H9 (cell line): ENCODE results near the gene ZNF407. TPM values are rescaled to one million over a fixed set of nuclear protein-coding genes. Genes with fewer than 3 reads are reported as not detected.

Experiments used
- DNase-seq: peaks from one replicate; pipeline ENCODE4 v3.0.0-alpha.2; 2017
- H2AFZ ChIP-seq: one replicate; pipeline ENCODE4 v1.6.1; 2013; ENCODE audit warnings: mild to moderate bottlenecking, low read length, control low read depth, moderate library complexity
- H2AK5ac ChIP-seq: 2 replicates; pipeline ENCODE4 v1.6.1; 2013; ENCODE audit warnings: low read length, control low read depth, mixed read lengths; ENCODE audit not compliant: insufficient read length
- H2BK120ac ChIP-seq: one replicate; pipeline ENCODE4 v1.6.1; 2013; ENCODE audit warnings: low read depth, mild to moderate bottlenecking, low read length, control low read depth, inconsistent platforms; ENCODE audit not compliant: poor library complexity, severe bottlenecking
- H2BK12ac ChIP-seq: 2 replicates; pipeline ENCODE4 v1.6.1; 2013; ENCODE audit warnings: low read length, control low read depth, mixed read lengths, low read depth; ENCODE audit not compliant: insufficient read length
- H2BK15ac ChIP-seq: 2 replicates; pipeline ENCODE4 v1.6.1; 2013; ENCODE audit warnings: low read depth, low read length, control low read depth
- H2BK20ac ChIP-seq: one replicate; pipeline ENCODE4 v1.6.1; 2013; ENCODE audit warnings: low read depth, mild to moderate bottlenecking, low read length, control low read depth, inconsistent platforms; ENCODE audit not compliant: poor library complexity, severe bottlenecking
- H2BK5ac ChIP-seq: 2 replicates; pipeline ENCODE4 v1.6.1; 2013; ENCODE audit warnings: low read length, control low read depth, mixed read lengths; ENCODE audit not compliant: insufficient read length
- H3K14ac ChIP-seq: 2 replicates; pipeline ENCODE4 v1.6.1; 2013; ENCODE audit warnings: low read length, control low read depth; ENCODE audit not compliant: insufficient read depth
- H3K18ac ChIP-seq: 2 replicates; pipeline ENCODE4 v1.6.1; 2013; ENCODE audit warnings: low read depth, mild to moderate bottlenecking, mixed read lengths, low read length, control low read depth; ENCODE audit not compliant: insufficient read length
- H3K23ac ChIP-seq: 2 replicates; pipeline ENCODE4 v1.6.1; 2013; ENCODE audit warnings: low read length, control low read depth, mixed read lengths, low read depth; ENCODE audit not compliant: insufficient read length
- H3K23me2 ChIP-seq: 2 replicates; pipeline ENCODE4 v1.6.1; 2013; ENCODE audit warnings: low read depth, mild to moderate bottlenecking, mixed read lengths, low read length, control low read depth; ENCODE audit not compliant: insufficient read length, poor library complexity, severe bottlenecking
- H3K27ac ChIP-seq: 2 replicates; pipeline ENCODE4 v1.5.1; 2013; ENCODE audit warnings: low read length, control low read depth, mixed read lengths, low read depth; ENCODE audit not compliant: insufficient read length
- H3K27me3 ChIP-seq: 2 replicates; pipeline ENCODE4 v1.6.1; 2013; ENCODE audit warnings: low read length, control low read depth, inconsistent platforms; ENCODE audit not compliant: insufficient read depth
- H3K4ac ChIP-seq: 2 replicates; pipeline ENCODE4 v1.6.1; 2013; ENCODE audit warnings: low read depth, mild to moderate bottlenecking, control low read depth, inconsistent platforms, low read length, moderate library complexity
- H3K4me1 ChIP-seq: 2 replicates; pipeline ENCODE4 v1.6.1; 2013; ENCODE audit warnings: low read length, control low read depth, inconsistent platforms; ENCODE audit not compliant: insufficient read depth
- H3K4me2 ChIP-seq: 2 replicates; pipeline ENCODE4 v1.6.1; 2013; ENCODE audit warnings: low read length, control low read depth, mixed read lengths; ENCODE audit not compliant: insufficient read length, insufficient read depth
- H3K56ac ChIP-seq: 2 replicates; pipeline ENCODE4 v1.6.1; 2013; ENCODE audit warnings: low read depth, mild to moderate bottlenecking, mixed read lengths, low read length, control low read depth; ENCODE audit not compliant: insufficient read length
- H3K79me1 ChIP-seq: 2 replicates; pipeline ENCODE4 v1.6.1; 2013; ENCODE audit warnings: low read depth, mild to moderate bottlenecking, moderate library complexity, low read length, control low read depth, inconsistent platforms; ENCODE audit not compliant: insufficient read depth, poor library complexity, severe bottlenecking
- H3K79me2 ChIP-seq: 2 replicates; pipeline ENCODE4 v1.6.1; 2013; ENCODE audit warnings: low read length, control low read depth, inconsistent platforms; ENCODE audit not compliant: insufficient read depth
- H3K9ac ChIP-seq: 2 replicates; pipeline ENCODE4 v1.6.1; 2013; ENCODE audit warnings: low read length, control low read depth, mixed read lengths; ENCODE audit not compliant: insufficient read length; ENCODE audit errors: extremely low read depth
- H3K9me3 ChIP-seq: one replicate; pipeline ENCODE4 v1.6.1; 2013; ENCODE audit warnings: low read depth, low read length, inconsistent platforms; ENCODE audit not compliant: control insufficient read depth
- H3T11ph ChIP-seq: one replicate; pipeline ENCODE4 v1.6.1; 2013; ENCODE audit warnings: mild to moderate bottlenecking, low read length, control low read depth, inconsistent platforms
- H4K20me1 ChIP-seq: one replicate; pipeline ENCODE4 v1.6.1; 2013; ENCODE audit not compliant: control insufficient read depth, insufficient read length, insufficient read depth
- H4K5ac ChIP-seq: 2 replicates; pipeline ENCODE4 v1.6.1; 2013; ENCODE audit warnings: low read depth, mild to moderate bottlenecking, mixed read lengths, low read length, control low read depth; ENCODE audit not compliant: insufficient read length
- H4K8ac ChIP-seq: replicated peaks from 2 replicates; pipeline ENCODE4 v1.6.1; 2013; ENCODE audit warnings: low read length, control low read depth, mixed read lengths, low read depth; ENCODE audit not compliant: insufficient read length
- H4K91ac ChIP-seq: 2 replicates; pipeline ENCODE4 v1.6.1; 2013; ENCODE audit warnings: low read depth, mild to moderate bottlenecking, moderate library complexity, mixed read lengths, low read length, control low read depth; ENCODE audit not compliant: insufficient read length
- H3K27ac Mint-ChIP-seq, 3 experiments: 2 replicates in 2 of 3; 3 replicates in 1 of 3; pipeline ENCODE4 v1.8.0; 2020 to 2021; ENCODE audit warnings: mixed read lengths in 3 of 3, mild to moderate bottlenecking in 1 of 3, moderate library complexity in 1 of 3
- H3K27me3 Mint-ChIP-seq: 2 replicates; pipeline ENCODE4 v1.8.0; 2021; ENCODE audit warnings: low read depth, mild to moderate bottlenecking, moderate library complexity, mixed read lengths
- H3K36me3 Mint-ChIP-seq, 3 experiments: 2 replicates in 2 of 3; 3 replicates in 1 of 3; pipeline ENCODE4 v1.8.0; 2020 to 2021; ENCODE audit warnings: low read depth in 3 of 3, mixed read lengths in 3 of 3; ENCODE audit not compliant: insufficient read depth in 1 of 3
- H3K4me1 Mint-ChIP-seq, 2 experiments: 2 replicates each; pipeline ENCODE4 v1.8.0; 2020; ENCODE audit warnings: mixed read lengths in 2 of 2
- H3K4me3 Mint-ChIP-seq, 2 experiments: 2 replicates in 1 of 2; 3 replicates in 1 of 2; pipeline ENCODE4 v1.8.0; 2020 to 2021; ENCODE audit warnings: mild to moderate bottlenecking in 2 of 2, mixed read lengths in 2 of 2, moderate library complexity in 1 of 2
- H3K9me3 Mint-ChIP-seq, 2 experiments: 2 replicates in 1 of 2; 3 replicates in 1 of 2; pipeline ENCODE4 v1.8.0; 2020; ENCODE audit warnings: mild to moderate bottlenecking in 2 of 2, mixed read lengths in 2 of 2, moderate library complexity in 1 of 2
- WGBS: extraction: QIAGEN DNeasy Blood & Tissue Kit; methylation state at CpG from one replicate; pipeline ENCODE4 v1.1.7; 2013; ENCODE audit warnings: missing lambda C conversion rate, low lambda C conversion rate, mixed read lengths; ENCODE audit not compliant: insufficient read length; ENCODE audit errors: extremely low coverage; 5-methylcytosine and 5-hydroxymethylcytosine counted together
- total RNA-seq: library from RNA; stranded (reverse); gene quantifications from 2 replicates; pipeline ENCODE4 v1.2.1, GENCODE V29; 2021
- TF ChIP-seq, protein P1 (sequence below): fragments of 200-600 bp; sonication (generic); conservative IDR thresholded peaks from 3 replicates; pipeline ENCODE4 v1.8.0; 2021; ENCODE audit warnings: antibody characterized with exemption, mild to moderate bottlenecking

ZNF407 gene
- total RNA-seq, 1 experiment from 2014 or later, result 8.7 TPM

- no peak overlapping the region for H3K18ac ChIP-seq
These were observed 7.1 kb downstream of the ZNF407 start for GRCh38 chr18:74604774-74605173.

More at GRCh38 chr18:74604774-74605173, 7.1 kb downstream of the ZNF407 start:
- H3K36me3 Mint-ChIP-seq, result no peaks in the 10 kb centered on the region; a peak in 1 of 7 replicates
- no peak overlapping the region for H2BK20ac ChIP-seq
- no peak overlapping the region for H3K27ac ChIP-seq
- H2AFZ ChIP-seq, result no peak overlapping the region
- H3K4me1 Mint-ChIP-seq, result peaks cover 0 to 6% of the 10 kb centered on the region in 2 experiments; a peak in 2 of 4 replicates
- H3K9me3 Mint-ChIP-seq, result no peaks in the 10 kb centered on the region; a peak in 1 of 5 replicates
- H3K79me1 ChIP-seq, result no peaks in the 10 kb centered on the region
- no peak for DNase-seq
- no peak overlapping the region for H3K4me2 ChIP-seq
- no peak overlapping the region for H3K4me3 Mint-ChIP-seq
- no peaks in the 10 kb centered on the region for H3K9me3 ChIP-seq
- H3K27me3 ChIP-seq, result no peaks in the 10 kb centered on the region
- H3K23me2 ChIP-seq, result no peaks in the 10 kb centered on the region
- H2BK12ac ChIP-seq, result no peak overlapping the region
- no peak overlapping the region for H3K14ac ChIP-seq
- H3K4me1 ChIP-seq, result no peaks in the 10 kb centered on the region
- no peak overlapping the region for H3K9ac ChIP-seq
- H3T11ph ChIP-seq, result no peak overlapping the region
- no peaks in the 10 kb centered on the region for H4K20me1 ChIP-seq
- H3K79me2 ChIP-seq, result peaks cover 4% of the 10 kb centered on the region; the same call in 1 of the 2 replicates
- H2BK15ac ChIP-seq, result no peak overlapping the region
- H4K8ac ChIP-seq, result no peak overlapping the region
- WGBS, result no CpG with 5 or more reads among the region's 4 CpGs
- H2BK5ac ChIP-seq, result no peak overlapping the region
- no peaks in the 10 kb centered on the region; the same call in 1 of the 2 replicates for H3K27me3 Mint-ChIP-seq
- no peak overlapping the region for H3K23ac ChIP-seq
- no peak overlapping the region for H2BK120ac ChIP-seq
- no peak overlapping the region for H4K91ac ChIP-seq
- H4K5ac ChIP-seq, result no peak overlapping the region
- no peak overlapping the region for H3K56ac ChIP-seq
- no peak overlapping the region for H2AK5ac ChIP-seq
- no peak overlapping the region for H3K27ac Mint-ChIP-seq
- H3K4ac ChIP-seq, result no peak overlapping the region
- TF ChIP-seq, protein P1, sequence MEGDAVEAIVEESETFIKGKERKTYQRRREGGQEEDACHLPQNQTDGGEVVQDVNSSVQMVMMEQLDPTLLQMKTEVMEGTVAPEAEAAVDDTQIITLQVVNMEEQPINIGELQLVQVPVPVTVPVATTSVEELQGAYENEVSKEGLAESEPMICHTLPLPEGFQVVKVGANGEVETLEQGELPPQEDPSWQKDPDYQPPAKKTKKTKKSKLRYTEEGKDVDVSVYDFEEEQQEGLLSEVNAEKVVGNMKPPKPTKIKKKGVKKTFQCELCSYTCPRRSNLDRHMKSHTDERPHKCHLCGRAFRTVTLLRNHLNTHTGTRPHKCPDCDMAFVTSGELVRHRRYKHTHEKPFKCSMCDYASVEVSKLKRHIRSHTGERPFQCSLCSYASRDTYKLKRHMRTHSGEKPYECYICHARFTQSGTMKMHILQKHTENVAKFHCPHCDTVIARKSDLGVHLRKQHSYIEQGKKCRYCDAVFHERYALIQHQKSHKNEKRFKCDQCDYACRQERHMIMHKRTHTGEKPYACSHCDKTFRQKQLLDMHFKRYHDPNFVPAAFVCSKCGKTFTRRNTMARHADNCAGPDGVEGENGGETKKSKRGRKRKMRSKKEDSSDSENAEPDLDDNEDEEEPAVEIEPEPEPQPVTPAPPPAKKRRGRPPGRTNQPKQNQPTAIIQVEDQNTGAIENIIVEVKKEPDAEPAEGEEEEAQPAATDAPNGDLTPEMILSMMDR, result no peak
